IMR-90 (cell line): ENCODE measurements around the gene ZFP36L1.

Experiments
- CEBPB ChIP-seq: IDR thresholded peaks from 2 replicates; pipeline ENCODE4 v1.6.1; 2012; ENCODE audit warnings: low read depth, low read length, improper control_type of control experiment
- CTCF ChIP-seq: conservative IDR thresholded peaks from 2 replicates; pipeline ENCODE4 v1.5.1; 2012; ENCODE audit warnings: mild to moderate bottlenecking, low read depth, low read length, improper control_type of control experiment
- FOS ChIP-seq: fragments of 150-350 bp; IDR thresholded peaks from 2 replicates; pipeline ENCODE4 v1.6.1; 2016; ENCODE audit warnings: low read depth, low read length
- MAFK ChIP-seq: IDR thresholded peaks from 2 replicates; pipeline ENCODE4 v1.6.1; 2012; ENCODE audit warnings: low read depth, low read length, improper control_type of control experiment
- MXI1 ChIP-seq: IDR thresholded peaks from 2 replicates; pipeline ENCODE4 v1.6.1; 2012; ENCODE audit warnings: low read depth, mild to moderate bottlenecking, low read length, moderate library complexity, borderline replicate concordance
- POLR2A ChIP-seq: IDR thresholded peaks from 2 replicates; pipeline ENCODE4 v1.6.1; 2012; ENCODE audit warnings: mild to moderate bottlenecking, low read depth, low read length

DNA sequence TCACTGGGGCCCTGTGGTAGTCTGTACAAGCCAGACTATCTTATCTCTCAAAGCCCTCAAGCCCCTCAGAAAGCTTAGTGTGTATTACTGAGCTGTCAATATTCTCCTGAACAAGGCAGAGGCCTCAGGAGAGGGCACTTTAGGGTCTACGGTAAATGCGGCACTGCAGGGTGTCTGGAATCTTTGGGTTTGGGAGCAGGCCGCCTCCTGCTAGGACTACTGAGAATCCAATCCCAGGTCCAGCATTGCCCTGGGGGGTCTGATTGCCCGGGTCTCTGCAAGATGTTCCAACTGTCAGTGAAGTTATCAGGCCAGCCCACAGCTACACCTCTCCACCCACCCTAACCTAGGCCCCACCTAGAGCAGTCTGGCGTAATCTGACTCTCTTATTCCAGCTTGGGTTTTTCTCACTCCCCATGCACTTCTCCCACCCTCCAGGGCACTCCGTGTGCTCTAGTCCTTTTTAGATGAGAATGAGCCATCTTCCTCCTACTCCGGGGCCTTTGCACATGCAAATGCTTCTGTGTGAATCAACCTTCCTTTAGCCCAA is 4.3 kb upstream of the ZFP36L1 start:
- no peak for TF ChIP-seq CTCF
- TF ChIP-seq MAFK, result no peak
- TF ChIP-seq FOS, result no peak
- no peak for TF ChIP-seq POLR2A
- TF ChIP-seq CEBPB, result no peak
- TF ChIP-seq MXI1, result no peak
